ENCODE measurements around the gene SMARCC2.

SMARCC2 gene

GRCh38 chr12:56151672-56152131 lies 37.6 kb downstream of the SMARCC2 start:
- ChIA-PET POLR2A (interaction anchor here (0.8 to 1.8 kb wide), 4 partner anchors 10 to 70 kb away, joined by 3 to 18 read pairs (median 4); partner anchors contain the start of genes ESYT1, RNF41 and ZC3H10), CTCF (interaction anchor here (0.6 to 1.0 kb wide), 4 partner anchors 12 to 43 kb away, joined by 3 to 6 read pairs (median 3); no protein-coding TSS in a partner anchor)
- no peak for TF ChIP-seq ZNF585B (tag by site-specific recombination; IDR thresholded peaks at IDR 0.05)
- TF ChIP-seq ZBTB20 (tag by site-specific recombination; IDR thresholded peaks at IDR 0.05), result 0 out of 2 replicates have a peak, but pooled peaks have one; percentile 14
- TF ChIP-seq ZFHX2 (tag by site-specific recombination; conservative IDR thresholded peaks at IDR 0.05), result no peak
- no peak for TF ChIP-seq ZNF521 (tag by site-specific recombination; IDR thresholded peaks at IDR 0.05)
- TF ChIP-seq ZNF114 (tag by site-specific recombination; IDR thresholded peaks at IDR 0.05), result no peak
- no peak for TF ChIP-seq ZNF776 (tag by site-specific recombination; IDR thresholded peaks at IDR 0.05; ENCODE audit: borderline replicate concordance)
- TF ChIP-seq ZNF510 (tag by site-specific recombination; IDR thresholded peaks at IDR 0.05; ENCODE audit: insufficient replicate concordance), result no peak
- TF ChIP-seq PRDM1 (tag by site-specific recombination; IDR thresholded peaks at IDR 0.05), result peak; percentile 95
- TF ChIP-seq ZNF157 (tag by site-specific recombination; IDR thresholded peaks at IDR 0.05), result no peak
- TF ChIP-seq AEBP2 (tag by site-specific recombination; IDR thresholded peaks at IDR 0.05; ENCODE audit: borderline replicate concordance), result no peak
- no peak for TF ChIP-seq PBX3 (CRISPR knock-in tag; IDR thresholded peaks at IDR 0.05)
- TF ChIP-seq ZNF169 (tag by site-specific recombination; IDR thresholded peaks at IDR 0.05), result no peak
- TF ChIP-seq ZNF610 (tag by site-specific recombination; IDR thresholded peaks at IDR 0.05; ENCODE audit: borderline replicate concordance), result no peak
- no peak for TF ChIP-seq KLF7 (tag by site-specific recombination; IDR thresholded peaks at IDR 0.05; ENCODE audit: borderline replicate concordance)
- TF ChIP-seq ZNF707 (tag by site-specific recombination; IDR thresholded peaks at IDR 0.05), result no peak
- TF ChIP-seq FEZF1 (tag by site-specific recombination; IDR thresholded peaks at IDR 0.05), result no peak
- TF ChIP-seq HIC1 (tag by site-specific recombination; IDR thresholded peaks at IDR 0.05), result peak; percentile 20; the same call in 1 of the 2 replicates
- no peak for TF ChIP-seq PRDM6 (tag by site-specific recombination; IDR thresholded peaks at IDR 0.05)
- TF ChIP-seq ZNF10 (tag by site-specific recombination; IDR thresholded peaks at IDR 0.05), result peak; percentile 63; the same call in 1 of the 2 replicates
- TF ChIP-seq ZNF530 (tag by site-specific recombination; IDR thresholded peaks at IDR 0.05; ENCODE audit: low read depth), result no peak
- TF ChIP-seq ZNF600 (tag by site-specific recombination; IDR thresholded peaks at IDR 0.05), result peak; percentile 62
- TF ChIP-seq ZNF26 (tag by site-specific recombination; IDR thresholded peaks at IDR 0.05), result no peak
- no peak for TF ChIP-seq ZBTB6 (tag by site-specific recombination; IDR thresholded peaks at IDR 0.05)
- no peak for TF ChIP-seq PRDM4 (tag by site-specific recombination; IDR thresholded peaks at IDR 0.05)
- no peak for TF ChIP-seq ZNF747 (tag by site-specific recombination; IDR thresholded peaks at IDR 0.05)
- no peak for TF ChIP-seq ZSCAN16 (tag by site-specific recombination; IDR thresholded peaks at IDR 0.05)
- TF ChIP-seq BCL11A (tag by site-specific recombination; IDR thresholded peaks at IDR 0.05; ENCODE audit: low read depth), result no peak

More at GRCh38 chr12:56151672-56152131, 37.6 kb downstream of the SMARCC2 start:
- Histone ChIP-seq H3K27ac (ENCODE audit: extremely low read depth, low read depth, low read length) (peak overlapping the region; percentile 74), H3K9me3 (ENCODE audit: control insufficient read depth, insufficient read depth, low read depth, low read length) (no peaks in the 10 kb centered on the region), H3K4me1 (ENCODE audit: control insufficient read depth, insufficient read depth, low read length) (peaks cover 1% of the 10 kb centered on the region), H3K36me3 (ENCODE audit: control insufficient read depth in 2 of 2, insufficient read depth in 1 of 2, low read length in 2 of 2) (peaks cover 4 to 21% of the 10 kb centered on the region in 2 experiments), H3K4me3 (ENCODE audit: low read depth, low read length) (peak overlapping the region; percentile 46)

Data from HEK293 (cell line).